Cortex of kidney (tissue), 1 donor: ENCODE data around the gene ACTR8.

ENCODE experiments used
- DNase-seq: peaks from one replicate; lab custom pipeline; 2025; lab: John Stamatoyannopoulos, UW

The ACTR8 gene

DNA sequence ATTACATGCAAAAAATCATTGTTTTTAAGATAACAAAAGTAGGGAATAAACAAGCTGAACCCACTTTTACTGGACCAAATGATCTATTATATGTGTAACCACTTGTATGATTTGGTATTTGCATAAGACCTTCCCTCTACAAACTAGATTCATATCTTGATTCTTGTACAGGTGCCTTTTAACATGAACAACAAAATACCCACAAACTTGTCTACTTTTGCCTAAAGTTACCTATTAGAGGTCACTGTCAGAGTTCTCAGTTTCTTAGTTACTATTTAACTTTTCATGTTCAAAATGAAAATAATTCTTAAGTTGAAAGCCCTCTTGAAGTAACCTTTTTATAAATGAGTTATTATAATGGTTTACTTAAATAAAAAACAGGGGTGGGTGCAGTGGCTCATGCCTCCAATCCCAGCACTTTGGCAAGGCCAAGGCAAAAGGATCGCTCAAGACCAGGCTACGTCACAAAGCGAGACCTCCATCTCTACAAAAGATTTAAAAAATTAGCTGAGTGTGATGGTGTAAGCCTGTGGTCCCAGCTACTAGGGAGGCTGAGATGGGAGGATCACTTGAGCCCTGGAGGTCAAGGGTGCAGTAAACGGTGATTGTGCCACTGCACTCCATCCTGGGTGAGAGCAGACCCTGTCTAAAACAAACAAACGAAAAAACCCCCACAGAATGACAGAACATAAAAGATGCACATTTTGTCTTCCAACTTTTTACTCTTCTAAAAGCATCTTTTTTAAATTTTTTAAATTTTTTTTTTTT, 16.0 kb downstream of the ACTR8 start:
- no peak for DNase-seq

DNA sequence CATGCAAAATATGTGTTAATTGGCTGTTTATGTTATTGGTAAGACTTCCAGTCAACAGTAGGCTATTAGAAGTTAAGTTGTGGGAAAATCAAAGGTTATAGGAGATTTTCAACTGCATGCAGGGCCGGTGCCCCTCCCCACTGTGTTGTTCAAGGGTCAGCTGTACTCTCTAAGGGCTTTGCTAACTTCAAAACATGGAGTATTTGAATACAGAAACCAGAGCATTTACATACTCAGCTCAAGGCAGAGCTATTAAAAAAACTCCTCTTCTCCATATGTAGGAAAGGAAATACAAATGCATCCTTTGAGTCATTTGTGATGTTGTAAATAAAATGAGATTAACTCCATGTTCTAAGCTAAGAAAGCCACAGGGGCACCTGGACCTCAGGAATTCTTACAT, 18.8 kb downstream of the ACTR8 start:
- no peak for DNase-seq

DNA sequence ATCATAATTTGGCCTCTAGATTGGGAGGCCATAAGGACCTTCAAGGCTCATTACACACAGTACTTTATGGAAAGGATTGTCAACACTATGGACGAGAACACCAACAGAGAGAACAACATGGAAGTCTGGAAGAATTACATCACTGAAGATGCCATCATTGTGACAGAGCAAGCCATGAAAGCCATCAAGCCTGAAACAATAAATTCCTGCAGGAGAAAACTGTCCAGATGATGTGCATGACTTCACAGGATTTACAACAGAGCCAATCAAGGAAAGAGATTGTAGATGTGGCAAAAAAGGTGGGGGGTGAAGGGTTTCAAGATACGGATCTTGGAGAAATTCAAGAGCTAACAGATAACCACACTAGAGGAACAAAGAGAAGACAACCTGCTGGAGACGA, 19.7 kb downstream of the ACTR8 start:
- no peak for DNase-seq

DNA sequence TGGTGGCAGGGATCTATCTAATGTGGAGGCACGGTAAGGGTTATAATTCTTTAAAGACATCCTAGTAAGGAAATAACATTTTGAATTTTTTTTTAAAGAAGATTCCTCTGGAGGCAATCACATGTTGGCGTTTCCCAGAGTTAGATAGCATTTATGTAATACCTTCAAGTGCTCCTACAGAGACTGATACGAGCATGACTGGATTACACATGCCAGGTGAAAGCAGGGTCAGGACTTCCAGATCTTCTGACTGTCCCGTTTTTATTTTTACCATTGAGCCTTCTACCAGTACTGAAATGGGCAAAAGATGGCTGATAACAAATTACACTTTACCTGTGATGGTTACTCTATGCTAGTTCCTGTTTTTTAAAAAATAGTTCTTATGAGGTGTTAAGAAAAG, 21.8 kb downstream of the ACTR8 start:
- no peak for DNase-seq

DNA sequence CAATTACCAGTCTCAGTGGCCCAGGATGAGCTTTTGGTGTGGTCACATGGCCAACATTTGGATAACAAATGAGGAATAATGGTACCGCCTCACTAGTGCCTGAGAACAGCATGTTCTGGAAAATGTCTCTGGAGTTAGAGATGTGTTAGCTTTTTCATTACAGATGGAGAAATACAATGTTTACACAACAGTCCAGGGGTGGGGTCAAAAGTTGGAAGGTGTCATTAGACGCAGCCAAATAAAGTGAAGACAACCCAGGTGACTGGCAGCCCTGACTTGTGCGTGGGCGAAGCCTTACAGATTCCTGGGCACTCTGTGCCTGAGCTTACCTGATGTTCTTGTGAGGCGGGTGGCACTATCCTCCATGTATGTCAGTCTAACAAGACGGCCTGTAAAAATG, 22.8 kb downstream of the ACTR8 start:
- DNase-seq: no peak

DNA sequence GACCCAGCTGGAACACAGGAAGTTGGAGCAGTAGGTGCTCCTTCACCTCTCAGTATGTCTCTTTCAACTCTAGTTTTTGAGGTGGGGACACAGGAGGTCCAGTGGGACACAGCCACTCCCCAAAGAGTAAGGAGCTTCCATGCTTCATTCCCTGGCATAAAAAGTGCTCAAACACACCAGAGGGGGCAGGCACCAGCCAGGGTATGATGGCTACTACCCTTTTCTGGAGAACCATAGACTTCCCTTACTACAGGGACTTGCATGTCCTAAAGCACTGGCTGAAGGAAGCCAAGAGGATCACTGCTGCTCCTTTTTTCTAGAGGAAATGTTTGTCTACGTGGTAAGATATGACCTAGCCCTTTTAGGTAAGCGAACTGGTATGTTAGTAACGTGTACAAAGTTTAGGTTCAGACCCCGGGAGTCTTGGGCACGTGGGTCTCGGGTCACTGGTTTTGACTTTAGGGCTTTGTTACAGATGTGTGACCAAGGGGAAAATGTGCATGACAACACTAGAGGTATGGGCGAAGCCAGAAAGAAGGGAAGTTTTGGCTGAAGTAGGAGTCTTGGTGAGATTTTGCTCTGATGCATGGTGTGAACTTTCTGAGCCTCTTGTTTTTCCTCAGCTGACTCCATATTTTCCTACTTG, 23.7 kb downstream of the ACTR8 start:
- no peak for DNase-seq

DNA sequence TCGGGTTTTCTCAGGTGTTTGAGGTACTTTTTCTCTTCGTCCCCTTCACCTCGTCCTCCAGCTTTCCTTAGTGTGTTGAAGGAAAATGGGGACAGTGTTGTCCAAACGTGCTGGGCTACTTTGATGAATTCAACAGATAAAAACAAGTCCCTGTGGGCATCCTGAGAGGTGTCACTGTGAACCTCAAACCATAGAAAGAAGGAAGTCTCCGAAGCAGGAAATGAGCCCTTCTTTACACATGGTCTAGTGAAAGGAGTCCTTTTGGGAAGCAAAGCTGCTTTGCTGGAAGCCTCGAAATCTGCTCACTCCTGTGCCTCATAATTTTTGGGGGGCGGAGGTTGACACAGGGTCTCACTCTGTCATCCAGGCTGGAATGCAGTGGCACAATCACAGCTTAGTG, 25.0 kb downstream of the ACTR8 start:
- no peak for DNase-seq

DNA sequence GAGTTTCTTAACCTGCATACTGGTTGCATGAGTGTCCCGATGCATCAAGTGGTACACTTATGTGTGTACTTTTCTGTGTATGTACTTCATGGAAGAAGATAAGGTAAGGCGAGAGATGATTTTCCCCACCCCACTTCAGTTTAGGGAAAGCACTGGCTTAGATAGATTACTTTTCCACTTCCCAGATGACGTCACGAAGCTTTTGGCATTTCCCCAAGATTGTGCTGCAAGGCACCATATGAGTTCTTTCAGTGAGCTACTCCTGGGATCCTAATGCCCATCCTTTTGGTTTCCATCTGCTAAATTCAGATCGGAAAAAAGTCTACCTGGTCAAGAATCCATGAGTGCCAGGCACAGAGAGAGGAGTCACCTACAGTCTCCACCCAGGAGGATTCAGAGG, 31.1 kb downstream of the ACTR8 start:
- DNase-seq: no peak

DNA sequence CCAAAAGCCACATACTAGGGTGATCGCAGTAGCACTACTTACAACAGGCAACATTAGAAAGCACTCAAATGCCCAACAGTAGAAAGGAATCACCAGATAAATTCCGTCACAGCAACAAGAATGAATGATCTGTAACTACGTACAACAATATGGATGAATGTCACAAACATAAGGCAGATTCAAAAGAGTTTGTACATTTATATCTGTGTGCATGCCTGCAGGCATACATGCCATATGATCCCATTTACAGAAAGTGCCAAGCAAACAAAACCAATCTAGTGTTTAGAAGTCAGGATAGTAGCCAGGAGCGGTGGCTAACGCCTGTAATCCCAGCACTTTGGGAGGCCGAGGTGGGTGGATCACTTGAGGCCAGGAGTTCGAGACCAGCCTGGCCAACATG, 32.0 kb downstream of the ACTR8 start:
- no peak for DNase-seq

DNA sequence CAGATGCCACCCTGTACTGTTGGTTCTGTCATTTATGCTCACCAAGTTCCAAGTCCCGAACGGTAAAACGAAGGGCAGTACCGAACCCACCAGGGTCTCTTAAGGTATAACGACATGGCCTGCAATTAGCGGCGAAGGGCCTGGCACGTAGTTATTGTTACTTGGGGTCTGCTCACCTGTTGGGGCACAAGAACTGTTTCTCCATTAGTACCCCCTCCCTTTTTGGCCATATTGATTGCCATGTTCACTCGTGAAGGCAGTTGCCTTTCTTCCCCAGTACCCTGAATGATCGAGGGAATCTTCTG, 35.1 kb downstream of the ACTR8 start:
- DNase-seq: no peak

DNA sequence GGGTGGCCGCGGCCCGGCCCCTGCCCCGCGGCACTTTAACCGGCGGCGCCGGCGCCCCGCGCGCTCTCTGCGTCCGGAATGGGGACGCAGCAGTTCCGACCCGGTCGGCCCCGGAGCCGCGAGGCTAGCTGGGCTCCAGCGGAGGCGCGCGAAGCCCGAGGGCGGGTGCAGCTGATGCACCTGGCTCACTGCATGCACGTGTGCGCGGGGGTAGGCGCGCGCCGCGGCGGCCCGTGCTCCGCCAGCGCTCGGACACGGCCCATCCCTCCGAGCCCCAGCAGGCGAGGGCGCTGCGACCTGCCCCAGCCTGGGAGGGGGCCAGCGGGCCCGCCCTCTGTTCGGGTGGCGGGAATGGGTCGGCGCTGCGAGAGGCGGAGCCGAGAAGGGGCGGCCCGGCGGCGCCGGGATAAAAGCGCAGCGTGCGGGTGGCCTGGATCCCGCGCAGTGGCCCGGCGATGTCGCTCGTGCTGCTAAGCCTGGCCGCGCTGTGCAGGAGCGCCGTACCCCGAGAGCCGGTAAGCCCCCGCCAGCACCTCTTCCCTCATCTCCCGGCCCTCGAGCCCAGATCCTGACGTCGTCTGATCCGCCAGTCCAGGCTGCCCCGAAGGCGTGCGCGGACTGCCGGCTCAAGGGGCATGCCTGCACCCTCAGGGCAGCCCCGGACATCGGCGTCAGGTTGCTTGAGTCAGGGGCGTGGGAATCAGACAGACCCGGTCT, 35.7 kb downstream of the ACTR8 start, which contains the start of the genes CHDH and IL17RB:
Gene CHDH, minus strand, starts transcription at position 286 of the 717 bp plus-strand sequence. CDS start 22,411 bp downstream, outside the sequence.
Gene IL17RB, plus strand, starts transcription at position 435 of the 717 bp plus-strand sequence. Its CDS starts 21 bp downstream, at position 456.
- no peak for DNase-seq

DNA sequence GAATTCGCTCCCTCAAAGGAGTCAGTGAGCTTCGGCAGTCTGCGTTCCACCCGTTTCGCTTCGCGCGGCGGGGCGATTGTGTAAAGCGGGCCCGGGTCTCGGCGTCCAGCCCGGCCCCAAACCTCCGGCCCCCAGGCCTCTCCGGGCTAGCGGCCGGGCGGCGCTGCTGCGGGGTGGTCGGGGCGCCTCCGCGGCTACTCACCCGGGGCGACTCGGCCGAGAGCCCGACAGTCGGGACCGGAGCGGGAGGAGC, 36.1 kb downstream of the ACTR8 start:
- DNase-seq: no peak

DNA sequence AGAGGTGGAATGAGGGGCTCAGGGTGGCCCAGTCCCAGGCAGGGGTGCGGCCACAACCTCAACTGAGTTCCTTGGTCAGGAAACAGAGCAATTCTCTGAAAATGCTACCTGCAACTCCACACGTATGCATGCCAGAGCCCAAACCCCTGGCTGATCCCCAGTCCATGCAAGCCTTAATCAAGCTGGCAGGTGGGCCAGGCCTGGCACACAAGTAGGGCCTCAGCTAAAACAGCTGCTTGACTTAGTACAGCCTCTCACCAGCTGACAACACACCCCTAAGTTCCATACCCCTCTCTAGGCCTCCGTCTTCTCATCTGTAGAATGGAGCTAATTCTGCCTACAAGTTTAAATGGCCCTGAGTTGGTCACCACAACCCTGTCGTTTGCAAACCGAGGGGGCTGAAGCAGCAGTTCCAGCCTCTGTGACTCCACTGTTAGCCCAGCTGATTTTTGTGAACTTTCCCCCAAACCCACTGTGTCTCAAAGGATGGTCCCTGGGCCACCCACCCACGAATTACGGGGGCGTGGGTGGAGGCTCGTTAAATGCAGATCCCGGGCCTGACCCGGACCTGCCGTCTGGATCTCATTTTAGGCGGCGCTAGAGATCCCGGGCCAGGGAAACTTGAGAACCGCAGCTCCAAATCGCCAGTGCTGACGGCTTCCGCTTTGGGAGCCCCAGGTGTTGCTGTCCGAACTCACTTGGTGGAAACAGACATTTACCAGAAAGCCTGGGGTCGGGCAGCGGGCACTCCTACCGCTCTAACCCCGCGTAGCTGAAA, 36.7 kb downstream of the ACTR8 start:
- DNase-seq: no peak

DNA sequence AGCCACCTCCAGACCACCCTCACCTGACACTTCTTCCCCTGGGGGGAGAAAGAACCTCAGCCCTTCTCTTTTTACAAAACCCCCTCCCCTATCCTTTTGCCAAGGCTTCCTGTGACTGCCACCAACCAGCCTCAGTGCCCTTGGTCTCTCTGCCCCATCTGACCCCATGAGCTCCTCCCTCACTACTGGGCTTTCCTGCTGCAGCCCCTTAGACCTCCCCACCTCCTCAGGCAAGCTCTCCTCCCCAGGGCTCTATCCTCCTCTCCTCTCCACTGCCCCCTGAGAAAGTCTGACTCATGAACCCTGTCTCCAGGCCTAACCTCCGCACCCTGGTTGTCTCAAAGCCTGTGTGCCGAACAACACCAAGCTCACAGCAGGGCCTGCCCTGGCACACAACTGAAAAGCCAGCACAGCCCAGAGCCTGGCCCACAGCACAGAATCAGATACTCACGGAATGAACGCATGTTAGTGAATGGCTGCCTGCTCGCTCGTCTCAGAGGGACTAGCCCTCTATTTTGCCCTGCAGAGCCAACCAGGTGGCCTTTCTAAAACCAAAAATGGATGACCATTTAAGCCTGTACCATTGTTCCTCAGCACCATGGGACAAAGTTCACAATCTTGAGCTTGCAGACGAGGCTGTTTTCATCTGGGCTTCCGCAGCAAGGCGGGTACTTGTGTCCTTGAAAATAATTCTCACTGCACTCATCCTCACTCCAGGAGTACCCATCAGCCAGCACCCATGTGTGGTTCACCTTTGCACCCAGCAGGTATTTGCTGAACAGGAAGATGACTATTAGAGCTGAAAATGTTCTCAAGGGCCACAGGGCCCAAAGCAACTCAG, 37.5 kb downstream of the ACTR8 start:
- no peak for DNase-seq

DNA sequence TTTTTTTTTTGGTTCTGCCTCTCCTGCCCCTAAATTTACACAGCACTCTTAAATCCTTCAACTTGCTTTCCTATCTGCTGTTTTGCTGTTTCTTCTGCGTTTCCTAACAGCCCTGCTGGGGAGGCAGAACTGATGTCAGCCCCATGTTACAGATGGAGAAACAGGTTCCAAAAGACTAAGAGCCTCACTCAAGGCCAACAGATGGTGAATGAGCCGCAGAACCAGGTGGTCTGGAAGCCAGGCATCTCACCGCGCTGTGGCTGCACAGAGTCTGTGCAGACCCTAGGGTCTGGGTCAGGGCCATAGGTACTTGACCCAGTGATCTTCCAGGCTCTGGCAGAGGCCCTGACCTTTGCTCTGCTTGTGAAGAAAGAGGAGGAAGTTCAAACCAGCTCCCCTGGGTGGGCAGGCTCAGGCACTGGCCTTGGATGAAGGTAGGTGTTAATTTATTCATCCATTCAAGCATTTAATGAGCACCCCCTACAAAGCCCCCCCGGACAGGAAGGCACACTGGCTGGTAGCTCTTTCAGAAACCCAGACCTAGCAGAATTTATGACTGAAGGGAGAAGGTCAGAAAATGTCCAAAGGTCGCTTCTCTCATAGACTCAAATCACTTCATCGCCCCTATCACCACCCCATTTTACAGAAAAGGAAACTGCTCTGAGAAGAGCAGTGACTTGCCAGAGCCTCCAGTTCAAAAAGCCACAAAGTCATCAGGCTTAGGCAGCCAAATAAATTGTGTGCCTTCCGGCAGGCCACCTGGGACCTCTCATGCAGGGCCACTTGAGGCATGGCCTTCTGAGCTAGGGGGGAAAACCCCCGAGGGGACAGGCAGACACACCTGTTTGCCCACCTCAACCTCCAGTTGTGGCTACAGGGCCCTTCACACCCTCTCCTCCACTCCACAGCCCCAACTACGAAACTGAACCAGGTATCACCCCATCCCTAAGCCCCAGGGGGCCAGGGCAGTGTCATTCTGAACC, 38.5 kb downstream of the ACTR8 start:
- DNase-seq: no peak

DNA sequence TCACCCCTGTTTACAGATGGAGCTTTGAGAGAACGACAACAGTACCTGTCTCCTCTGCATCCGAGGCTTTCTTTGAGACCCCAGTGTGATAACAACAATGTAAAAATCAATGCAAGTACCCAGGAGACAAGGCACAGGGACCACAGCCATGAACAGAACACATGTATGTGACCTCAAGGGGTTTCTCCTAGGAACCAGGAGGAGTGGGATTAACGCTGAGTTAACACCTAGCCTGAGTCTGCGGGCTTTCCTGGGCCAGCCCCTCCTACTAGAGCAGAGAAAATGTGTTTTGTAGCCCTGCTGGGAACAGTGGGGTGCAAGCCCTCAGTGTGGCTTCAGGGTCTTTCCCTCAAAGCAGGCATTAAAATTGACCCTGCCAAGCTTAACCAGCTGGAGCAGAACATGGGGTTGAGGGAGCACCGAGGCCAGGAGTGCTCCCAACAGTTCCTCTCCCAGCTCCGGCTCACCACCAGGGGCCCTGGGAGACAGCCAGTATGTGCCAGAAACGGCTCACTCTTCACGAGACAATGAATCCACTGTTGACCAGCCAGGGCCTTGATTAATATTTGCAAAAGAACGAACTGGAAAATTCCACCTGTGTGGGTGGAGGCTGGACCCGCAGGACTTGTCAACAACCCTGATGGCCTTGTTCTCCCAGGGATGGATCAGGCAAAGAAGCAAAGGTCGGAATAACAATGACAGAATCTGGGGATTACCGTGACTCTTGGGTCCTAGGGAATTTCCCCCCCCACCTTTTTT, 39.3 kb downstream of the ACTR8 start:
- DNase-seq: no peak

DNA sequence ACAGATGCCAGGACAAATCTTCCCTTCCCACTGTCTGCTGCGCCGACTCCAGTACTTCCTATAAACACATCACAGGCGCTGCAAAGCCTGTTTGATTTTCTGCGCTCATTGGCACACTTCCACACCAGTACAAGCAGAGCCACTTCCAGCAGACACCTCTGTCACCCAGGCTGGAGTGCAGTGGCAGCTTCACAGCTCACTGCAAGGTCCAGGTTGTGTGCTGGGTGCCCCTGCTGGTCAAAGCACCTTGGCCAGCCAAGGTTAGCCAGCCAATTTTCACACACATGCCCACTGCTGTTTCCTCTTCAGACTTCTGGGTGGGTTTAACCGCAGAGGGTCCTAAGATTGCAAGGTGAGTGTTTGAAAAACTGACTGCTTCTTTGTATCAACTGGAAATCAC, 40.7 kb downstream of the ACTR8 start:
- DNase-seq: no peak

DNA sequence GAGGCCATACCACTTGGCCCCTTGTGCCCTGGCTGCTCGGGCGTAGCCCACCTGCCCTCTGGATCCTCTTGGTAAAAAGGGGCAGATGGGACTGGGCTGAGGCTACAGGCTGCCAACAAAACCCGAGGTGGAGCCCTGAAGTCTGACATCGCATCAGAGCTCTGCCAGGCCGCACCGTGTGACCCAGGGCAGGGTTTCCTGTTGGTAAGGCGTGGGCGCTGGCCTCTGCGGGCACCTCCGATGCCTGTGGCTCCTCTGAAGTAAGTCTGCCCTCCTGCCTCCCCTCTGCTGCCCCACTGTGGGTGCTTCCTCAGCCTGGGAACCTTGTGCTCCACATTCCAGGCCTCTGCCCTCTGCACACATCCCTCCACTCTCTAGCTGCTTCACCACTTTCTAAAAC, 44.6 kb downstream of the ACTR8 start:
- DNase-seq: no peak

DNA sequence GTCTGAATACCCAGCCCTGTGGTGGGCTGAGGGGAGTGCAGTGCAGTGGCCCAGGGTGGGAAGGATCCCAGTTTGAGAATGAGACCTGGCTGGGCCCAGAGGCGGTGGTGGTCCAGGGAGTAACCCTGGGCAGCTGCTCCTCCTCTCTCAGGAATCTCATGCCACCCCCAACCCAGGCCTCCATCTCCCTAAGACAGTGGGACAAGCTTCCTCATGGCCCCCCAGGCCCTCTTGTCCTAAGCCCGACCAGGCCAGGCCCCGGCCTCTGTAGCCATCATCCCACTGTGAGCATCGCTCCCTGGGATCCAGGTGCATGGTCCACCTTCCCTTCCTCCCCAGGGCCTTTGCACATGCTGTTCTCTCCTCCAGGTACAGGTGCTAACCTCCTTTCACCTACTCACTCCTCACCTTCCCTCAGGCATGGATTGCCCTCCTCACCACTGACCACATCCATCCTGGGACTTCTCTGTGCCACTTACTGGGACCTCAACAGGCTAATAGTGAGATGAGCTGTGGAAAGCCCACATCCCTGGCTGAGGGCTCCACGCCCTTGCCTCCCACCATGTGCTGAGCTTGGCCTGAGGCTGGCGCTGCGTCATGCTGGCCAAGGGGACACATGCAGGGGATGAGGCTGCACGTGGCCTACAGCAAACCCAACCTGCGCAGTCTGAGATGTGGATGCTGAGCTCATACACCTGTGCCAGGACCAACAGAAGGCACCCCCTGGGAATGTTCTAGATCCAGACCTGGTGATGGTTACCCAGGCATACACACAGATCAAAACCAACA, 45.7 kb downstream of the ACTR8 start:
- no peak for DNase-seq
